Measurements from ENCODE around the gene CSF3.

Gene CSF3

GRCh38 chr17:39979893-39980350 lies 35.3 kb upstream of the CSF3 start:
- Histone ChIP-seq H3K4me3 (ENCODE audit: low read depth, low read length) (peak overlapping the region; percentile 98), H3K4me1 (ENCODE audit: control insufficient read depth, insufficient read depth, low read length) (peaks cover 11% of the 10 kb centered on the region), H3K9me3 (ENCODE audit: control insufficient read depth, insufficient read depth, low read length) (no peaks in the 10 kb centered on the region), H3K9ac (ENCODE audit: low read depth, low read length) (peak overlapping the region; percentile 93), H3K27me3 (ENCODE audit: control insufficient read depth, insufficient read depth, low read length) (peaks cover 2% of the 10 kb centered on the region), H3K36me3 (ENCODE audit: control insufficient read depth, insufficient read depth, low read length) (peaks cover 13% of the 10 kb centered on the region)

GRCh38 chr17:39980351-39981206 lies 34.7 kb upstream of the CSF3 start, which contains the start of gene PSMD3:
Gene PSMD3, plus strand, starts transcription at chr17:39980807. Its CDS starts 164 bp downstream, at chr17:39980971.
- H3K36me3 ChIP-seq (ENCODE audit: control insufficient read depth, insufficient read depth, low read length): peaks cover 20% of the 10 kb centered on the region
- peak within 1 kb of the TSS; percentile 93 for H3K9ac ChIP-seq (ENCODE audit: low read depth, low read length)
- no peaks in the 10 kb centered on the region for H3K9me3 ChIP-seq (ENCODE audit: control insufficient read depth, insufficient read depth, low read length)
- H3K4me1 ChIP-seq (ENCODE audit: control insufficient read depth, insufficient read depth, low read length): peaks cover 11% of the 10 kb centered on the region
- H3K27me3 ChIP-seq (ENCODE audit: control insufficient read depth, insufficient read depth, low read length): peaks cover 2% of the 10 kb centered on the region
- peak within 1 kb of the TSS; percentile 98 for H3K4me3 ChIP-seq (ENCODE audit: low read depth, low read length)

- peaks cover 2% of the 10 kb centered on the region for H3K27me3 ChIP-seq (ENCODE audit: control insufficient read depth, insufficient read depth, low read length)
- peaks cover 11% of the 10 kb centered on the region for H3K4me1 ChIP-seq (ENCODE audit: control insufficient read depth, insufficient read depth, low read length)
- H3K9ac ChIP-seq (ENCODE audit: low read depth, low read length): peak overlapping the region; percentile 93
- peak overlapping the region; percentile 98 for H3K4me3 ChIP-seq (ENCODE audit: low read depth, low read length)
- no peaks in the 10 kb centered on the region for H3K9me3 ChIP-seq (ENCODE audit: control insufficient read depth, insufficient read depth, low read length)
- peaks cover 22% of the 10 kb centered on the region for H3K36me3 ChIP-seq (ENCODE audit: control insufficient read depth, insufficient read depth, low read length)
Measured at GRCh38 chr17:39981207-39981741, 34.0 kb upstream of the CSF3 start.

GRCh38 chr17:39981766-39982375 lies 33.4 kb upstream of the CSF3 start:
- H3K9me3 ChIP-seq (ENCODE audit: control insufficient read depth, insufficient read depth, low read length): no peaks in the 10 kb centered on the region
- H3K27me3 ChIP-seq (ENCODE audit: control insufficient read depth, insufficient read depth, low read length): peaks cover 2% of the 10 kb centered on the region
- H3K4me1 ChIP-seq (ENCODE audit: control insufficient read depth, insufficient read depth, low read length): peaks cover 10% of the 10 kb centered on the region
- H3K9ac ChIP-seq (ENCODE audit: low read depth, low read length): peak overlapping the region; percentile 93
- H3K36me3 ChIP-seq (ENCODE audit: control insufficient read depth, insufficient read depth, low read length): peaks cover 22% of the 10 kb centered on the region
- H3K4me3 ChIP-seq (ENCODE audit: low read depth, low read length): peak overlapping the region; percentile 98

GRCh38 chr17:39988206-39988810 lies 26.9 kb upstream of the CSF3 start:
- H3K9me3 ChIP-seq (ENCODE audit: control insufficient read depth, insufficient read depth, low read length): no peaks in the 10 kb centered on the region
- no peaks in the 10 kb centered on the region for H3K27me3 ChIP-seq (ENCODE audit: control insufficient read depth, insufficient read depth, low read length)
- H3K4me1 ChIP-seq (ENCODE audit: control insufficient read depth, insufficient read depth, low read length): no peaks in the 10 kb centered on the region
- no peak overlapping the region for H3K9ac ChIP-seq (ENCODE audit: low read depth, low read length)
- H3K36me3 ChIP-seq (ENCODE audit: control insufficient read depth, insufficient read depth, low read length): peaks cover 71% of the 10 kb centered on the region
- no peak overlapping the region for H3K4me3 ChIP-seq (ENCODE audit: low read depth, low read length)

GRCh38 chr17:39994448-39994847 lies 20.8 kb upstream of the CSF3 start:
- no peaks in the 10 kb centered on the region for H3K27me3 ChIP-seq (ENCODE audit: control insufficient read depth, insufficient read depth, low read length)
- H3K9ac ChIP-seq (ENCODE audit: low read depth, low read length): no peak overlapping the region
- peaks cover 58% of the 10 kb centered on the region for H3K36me3 ChIP-seq (ENCODE audit: control insufficient read depth, insufficient read depth, low read length)
- no peaks in the 10 kb centered on the region for H3K4me1 ChIP-seq (ENCODE audit: control insufficient read depth, insufficient read depth, low read length)
- H3K9me3 ChIP-seq (ENCODE audit: control insufficient read depth, insufficient read depth, low read length): no peaks in the 10 kb centered on the region
- H3K4me3 ChIP-seq (ENCODE audit: low read depth, low read length): no peak overlapping the region

GRCh38 chr17:39995438-39995837 lies 19.8 kb upstream of the CSF3 start:
- Histone ChIP-seq H3K4me3 (ENCODE audit: low read depth, low read length) (no peak overlapping the region), H3K36me3 (ENCODE audit: control insufficient read depth, insufficient read depth, low read length) (peaks cover 48% of the 10 kb centered on the region), H3K9me3 (ENCODE audit: control insufficient read depth, insufficient read depth, low read length) (no peaks in the 10 kb centered on the region), H3K27me3 (ENCODE audit: control insufficient read depth, insufficient read depth, low read length) (no peaks in the 10 kb centered on the region), H3K9ac (ENCODE audit: low read depth, low read length) (no peak overlapping the region), H3K4me1 (ENCODE audit: control insufficient read depth, insufficient read depth, low read length) (no peaks in the 10 kb centered on the region)

- H3K4me1 ChIP-seq (ENCODE audit: control insufficient read depth, insufficient read depth, low read length): no peaks in the 10 kb centered on the region
- no peaks in the 10 kb centered on the region for H3K9me3 ChIP-seq (ENCODE audit: control insufficient read depth, insufficient read depth, low read length)
- H3K4me3 ChIP-seq (ENCODE audit: low read depth, low read length): no peak overlapping the region
- no peaks in the 10 kb centered on the region for H3K27me3 ChIP-seq (ENCODE audit: control insufficient read depth, insufficient read depth, low read length)
- no peak overlapping the region for H3K9ac ChIP-seq (ENCODE audit: low read depth, low read length)
- peaks cover 41% of the 10 kb centered on the region for H3K36me3 ChIP-seq (ENCODE audit: control insufficient read depth, insufficient read depth, low read length)
Measured at GRCh38 chr17:39996162-39996561, 19.1 kb upstream of the CSF3 start.

GRCh38 chr17:39996800-39997199 lies 18.4 kb upstream of the CSF3 start:
- no peaks in the 10 kb centered on the region for H3K4me1 ChIP-seq (ENCODE audit: control insufficient read depth, insufficient read depth, low read length)
- peaks cover 36% of the 10 kb centered on the region for H3K36me3 ChIP-seq (ENCODE audit: control insufficient read depth, insufficient read depth, low read length)

GRCh38 chr17:39997543-39997942 lies 17.7 kb upstream of the CSF3 start:
- H3K9ac ChIP-seq (ENCODE audit: low read depth, low read length): no peak overlapping the region
- no peaks in the 10 kb centered on the region for H3K27me3 ChIP-seq (ENCODE audit: control insufficient read depth, insufficient read depth, low read length)
- H3K36me3 ChIP-seq (ENCODE audit: control insufficient read depth, insufficient read depth, low read length): peaks cover 35% of the 10 kb centered on the region
- H3K9me3 ChIP-seq (ENCODE audit: control insufficient read depth, insufficient read depth, low read length): no peaks in the 10 kb centered on the region
- H3K4me1 ChIP-seq (ENCODE audit: control insufficient read depth, insufficient read depth, low read length): no peaks in the 10 kb centered on the region
- H3K4me3 ChIP-seq (ENCODE audit: low read depth, low read length): no peak overlapping the region

More at GRCh38 chr17:39996800-39997199, 18.4 kb upstream of the CSF3 start:
- H3K9ac ChIP-seq (ENCODE audit: low read depth, low read length): no peak overlapping the region
- H3K27me3 ChIP-seq (ENCODE audit: control insufficient read depth, insufficient read depth, low read length): no peaks in the 10 kb centered on the region
- H3K4me3 ChIP-seq (ENCODE audit: low read depth, low read length): no peak overlapping the region
- no peaks in the 10 kb centered on the region for H3K9me3 ChIP-seq (ENCODE audit: control insufficient read depth, insufficient read depth, low read length)

- no peaks in the 10 kb centered on the region for H3K9me3 ChIP-seq (ENCODE audit: control insufficient read depth, insufficient read depth, low read length)
- H3K9ac ChIP-seq (ENCODE audit: low read depth, low read length): no peak overlapping the region
- peaks cover 20% of the 10 kb centered on the region for H3K36me3 ChIP-seq (ENCODE audit: control insufficient read depth, insufficient read depth, low read length)
- no peaks in the 10 kb centered on the region for H3K27me3 ChIP-seq (ENCODE audit: control insufficient read depth, insufficient read depth, low read length)
- no peaks in the 10 kb centered on the region for H3K4me1 ChIP-seq (ENCODE audit: control insufficient read depth, insufficient read depth, low read length)
- no peak overlapping the region for H3K4me3 ChIP-seq (ENCODE audit: low read depth, low read length)
Measured at GRCh38 chr17:39999067-39999466, 16.2 kb upstream of the CSF3 start.
